Measurements from ENCODE around the gene SLC39A11.

- TF ChIP-seq POLR2AphosphoS5 (IDR thresholded peaks at IDR 0.05; ENCODE audit: low read depth, low read length) (no peak), CTCF (IDR thresholded peaks at IDR 0.05) (no peak)
Observed at GRCh38 chr17:72976971-72977770, 115.3 kb downstream of the SLC39A11 start.

Data from Panc1 (cell line).